T-helper 1 cell (primary cell): ENCODE results near the gene CTNNA2.

Experiments used
- DNase-seq, 5 donors: peaks; one replicate each; pipeline ENCODE4 v3.0.0-alpha.2; 2012 to 2020

The CTNNA2 gene

GRCh38 chr2:79619442-79619841 lies 106.6 kb downstream of the CTNNA2 start:
- DNase-seq = no peak

GRCh38 chr2:79619976-79620375 lies 107.1 kb downstream of the CTNNA2 start:
- DNase-seq = no peak

- DNase-seq = no peak
Measured at GRCh38 chr2:79620679-79621078, 107.8 kb downstream of the CTNNA2 start.

- no peak for DNase-seq
Measured at GRCh38 chr2:79621252-79621651, 108.4 kb downstream of the CTNNA2 start.

GRCh38 chr2:79621755-79622154 lies 108.9 kb downstream of the CTNNA2 start:
- DNase-seq = no peak

- DNase-seq = no peak
Measured at GRCh38 chr2:79622508-79622907, 109.7 kb downstream of the CTNNA2 start.

GRCh38 chr2:79627237-79627636 lies 114.4 kb downstream of the CTNNA2 start:
- no peak for DNase-seq

GRCh38 chr2:79630060-79630459 lies 117.2 kb downstream of the CTNNA2 start:
- DNase-seq = no peak

GRCh38 chr2:79630972-79631557 lies 118.2 kb downstream of the CTNNA2 start:
- no peak for DNase-seq

GRCh38 chr2:79638410-79638809 lies 125.6 kb downstream of the CTNNA2 start:
- no peak for DNase-seq

GRCh38 chr2:79638954-79639353 lies 126.1 kb downstream of the CTNNA2 start:
- DNase-seq = no peak

GRCh38 chr2:79640001-79640400 lies 127.2 kb downstream of the CTNNA2 start:
- no peak for DNase-seq

- no peak for DNase-seq
Measured at GRCh38 chr2:79649531-79649930, 136.7 kb downstream of the CTNNA2 start.

GRCh38 chr2:79660557-79660956 lies 147.7 kb downstream of the CTNNA2 start:
- no peak for DNase-seq

GRCh38 chr2:79665091-79665490 lies 152.2 kb downstream of the CTNNA2 start:
- no peak for DNase-seq

- DNase-seq = no peak
Measured at GRCh38 chr2:79666430-79666829, 153.6 kb downstream of the CTNNA2 start.

GRCh38 chr2:79669714-79670113 lies 156.9 kb downstream of the CTNNA2 start:
- DNase-seq = no peak

- no peak for DNase-seq
Measured at GRCh38 chr2:79670198-79670597, 157.3 kb downstream of the CTNNA2 start.

- no peak for DNase-seq
Measured at GRCh38 chr2:79686884-79687283, 174.0 kb downstream of the CTNNA2 start.

GRCh38 chr2:79695248-79695647 lies 182.4 kb downstream of the CTNNA2 start:
- no peak for DNase-seq

- no peak for DNase-seq
Measured at GRCh38 chr2:79697200-79697599, 184.3 kb downstream of the CTNNA2 start.

GRCh38 chr2:79700651-79701050 lies 187.8 kb downstream of the CTNNA2 start:
- DNase-seq = no peak

- DNase-seq = no peak
Measured at GRCh38 chr2:79702905-79703304, 190.1 kb downstream of the CTNNA2 start.

- DNase-seq = no peak
Measured at GRCh38 chr2:79711098-79711497, 198.2 kb downstream of the CTNNA2 start.

- DNase-seq = no peak
Measured at GRCh38 chr2:79713131-79713785, 200.4 kb downstream of the CTNNA2 start.
